DND-41 (cell line): ENCODE measurements around the gene ART3.
"Not testable (repeated sequence)": the region's sequence is repeated elsewhere in the genome, so short reads cannot be mapped to it uniquely, and the experiment has no call there.

Source experiments
- ATAC-seq: fragments of 200-7000 bp; cut with Tn5 transposase; 3 replicates; pipeline ENCODE4 v1.9.1; 2021; ENCODE audit warnings: low read depth; ENCODE audit not compliant: insufficient read depth
- DNase-seq: peaks from one replicate; pipeline ENCODE4 v3.0.0-alpha.2; 2020
- H2AFZ ChIP-seq: 2 replicates; pipeline ENCODE4 v1.6.0; 2012; ENCODE audit warnings: low read depth, low read length
- H3K27ac ChIP-seq: 2 replicates; pipeline ENCODE4 v1.5.1; 2012; ENCODE audit warnings: low read length, inconsistent platforms
- H3K27me3 ChIP-seq: fragments of 200-600 bp; sonication (generic); 2 replicates; pipeline ENCODE4 v1.6.0; 2012; ENCODE audit warnings: low read length, mild to moderate bottlenecking, inconsistent platforms; ENCODE audit not compliant: insufficient read depth, poor library complexity
- H3K36me3 ChIP-seq: 2 replicates; pipeline ENCODE4 v1.5.1; 2012; ENCODE audit warnings: low read length, inconsistent platforms; ENCODE audit not compliant: insufficient read depth
- H3K4me1 ChIP-seq: 2 replicates; pipeline ENCODE4 v1.5.1; 2012; ENCODE audit warnings: mild to moderate bottlenecking, low read length; ENCODE audit not compliant: insufficient read depth
- H3K4me2 ChIP-seq: 2 replicates; pipeline ENCODE4 v1.6.0; 2012; ENCODE audit warnings: mild to moderate bottlenecking, moderate library complexity, low read length, inconsistent platforms; ENCODE audit not compliant: insufficient read depth
- H3K4me3 ChIP-seq, 2 experiments: fragments of 200-600 bp in 1 of 2; shearing (Covaris generic) in 1 of 2; 2 replicates each; pipeline ENCODE4 v1.5.1; 2012 to 2016; ENCODE audit warnings: inconsistent platforms in 2 of 2, low read length in 2 of 2, mild to moderate bottlenecking in 2 of 2, low read depth in 1 of 2, moderate library complexity in 1 of 2
- H3K79me2 ChIP-seq: 2 replicates; pipeline ENCODE4 v1.6.0; 2012; ENCODE audit warnings: low read length, inconsistent platforms; ENCODE audit not compliant: insufficient read depth
- H3K9ac ChIP-seq: 2 replicates; pipeline ENCODE4 v1.6.0; 2012; ENCODE audit warnings: low read depth, mild to moderate bottlenecking, inconsistent platforms, low read length, moderate library complexity
- H3K9me3 ChIP-seq: 2 replicates; pipeline ENCODE4 v1.5.1; 2012; ENCODE audit warnings: low read length, moderate library complexity, mild to moderate bottlenecking, inconsistent platforms; ENCODE audit not compliant: insufficient read depth, severe bottlenecking
- H4K20me1 ChIP-seq: 2 replicates; pipeline ENCODE4 v1.6.0; 2012; ENCODE audit warnings: low read length; ENCODE audit not compliant: insufficient read depth
- CTCF ChIP-seq: IDR thresholded peaks from 2 replicates; pipeline ENCODE4 v1.5.1; 2012; ENCODE audit warnings: borderline replicate concordance, low read length, moderate library complexity, mild to moderate bottlenecking; ENCODE audit not compliant: poor library complexity, severe bottlenecking; ENCODE audit errors: extremely low read depth
- EZH2 ChIP-seq: IDR thresholded peaks from 3 replicates; pipeline ENCODE4 v1.6.1; 2012; ENCODE audit warnings: borderline replicate concordance, low read depth, mild to moderate bottlenecking, moderate library complexity, low read length, inconsistent platforms; ENCODE audit not compliant: severe bottlenecking

ART3 gene

GRCh38 chr4:76035799-76036380, 38.6 kb upstream of the ART3 start, which contains the start of gene CXCL11:
CXCL11 (minus strand) TSS chr4:76036070; CDS start chr4:76035987, 83 bp downstream.
- Histone ChIP-seq H3K9me3 (no peaks in the 10 kb centered on the region), H3K79me2 (no peaks in the 10 kb centered on the region), H3K4me1 (no peaks in the 10 kb centered on the region), H3K4me2 (no peak within 1 kb of the TSS), H3K27me3 (peaks cover 11% of the 10 kb centered on the region), H3K9ac (no peak within 1 kb of the TSS), H2AFZ (no peak within 1 kb of the TSS), H3K27ac (no peak within 1 kb of the TSS), H4K20me1 (no peaks in the 10 kb centered on the region), H3K4me3 (no peak within 1 kb of the TSS), H3K36me3 (no peaks in the 10 kb centered on the region)
- TF ChIP-seq CTCF (no peak), EZH2 (no peak)
- DNase-seq (no peak), ATAC-seq (no peak)

- no peak overlapping the region for H3K4me2 ChIP-seq
- H2AFZ ChIP-seq = no peak overlapping the region
- ATAC-seq (no peak), DNase-seq (no peak)
- H3K79me2 ChIP-seq = no peaks in the 10 kb centered on the region
- peaks cover 14% of the 10 kb centered on the region for H3K27me3 ChIP-seq
- no peaks in the 10 kb centered on the region for H3K36me3 ChIP-seq
- no peaks in the 10 kb centered on the region for H3K4me1 ChIP-seq
- no peak overlapping the region for H3K9ac ChIP-seq
- H3K4me3 ChIP-seq = no peak overlapping the region
- H3K27ac ChIP-seq = no peak overlapping the region
- no peaks in the 10 kb centered on the region for H3K9me3 ChIP-seq
- TF ChIP-seq EZH2 = no peak
- no peak for TF ChIP-seq CTCF
- no peaks in the 10 kb centered on the region for H4K20me1 ChIP-seq
Observed at GRCh38 chr4:76036855-76037254, 37.7 kb upstream of the ART3 start.

- H3K27me3 ChIP-seq, H3K4me1 ChIP-seq, H3K79me2 ChIP-seq, H3K27ac ChIP-seq, H3K9ac ChIP-seq, H3K36me3 ChIP-seq, H2AFZ ChIP-seq, H4K20me1 ChIP-seq, ATAC-seq, H3K4me2 ChIP-seq, H3K9me3 ChIP-seq, H3K4me3 ChIP-seq, DNase-seq: not testable (repeated sequence)
Observed at GRCh38 chr4:76042241-76042998, 32.1 kb upstream of the ART3 start.

- not testable (repeated sequence) for DNase-seq, H3K36me3 ChIP-seq, H3K9me3 ChIP-seq, H3K27me3 ChIP-seq, H3K4me3 ChIP-seq, ATAC-seq, H3K9ac ChIP-seq, H3K4me2 ChIP-seq, H3K4me1 ChIP-seq, H2AFZ ChIP-seq, H3K27ac ChIP-seq, H4K20me1 ChIP-seq, H3K79me2 ChIP-seq
Observed at GRCh38 chr4:76043306-76043705, 31.2 kb upstream of the ART3 start.

- not testable (repeated sequence) for H3K36me3 ChIP-seq, ATAC-seq, H4K20me1 ChIP-seq, H3K27ac ChIP-seq, H3K4me1 ChIP-seq, H3K4me3 ChIP-seq, H3K27me3 ChIP-seq, H3K79me2 ChIP-seq, H3K4me2 ChIP-seq, DNase-seq, H2AFZ ChIP-seq, H3K9me3 ChIP-seq, H3K9ac ChIP-seq
Observed at GRCh38 chr4:76044686-76045085, 29.8 kb upstream of the ART3 start.

- not testable (repeated sequence) for H3K27ac ChIP-seq, H3K9ac ChIP-seq, H3K9me3 ChIP-seq, H3K4me2 ChIP-seq, H2AFZ ChIP-seq, H3K36me3 ChIP-seq, DNase-seq, H3K27me3 ChIP-seq, ATAC-seq, H4K20me1 ChIP-seq, H3K4me1 ChIP-seq, H3K4me3 ChIP-seq, H3K79me2 ChIP-seq
Observed at GRCh38 chr4:76049860-76050416, 24.6 kb upstream of the ART3 start.
